Endothelial cell of umbilical vein (primary cell): ENCODE results near the gene RAP1GAP2. TPM values are rescaled to one million over a fixed set of nuclear protein-coding genes. Genes with fewer than 3 reads are reported as not detected.

Experiments used
- BruUV-seq: library from RNA; stranded (reverse); fragments of 400-500 nt; replicated peaks from 2 replicates; lab custom pipeline; 2021; lab: Mats Ljungman, UMichigan
- CTCF ChIA-PET: fragments of 300-600, 350-600 bp; sonication (Branson Sonifier 250); formaldehyde crosslinking; loops from one replicate; lab custom pipeline; 2021; ENCODE audit warnings: antibody characterized with exemption, inconsistent platforms; lab: Charles Lee
- POLR2A ChIA-PET: fragments of 300-600, 350-600 bp; sonication (Branson Sonifier 250); formaldehyde crosslinking; loops from one replicate; lab custom pipeline; 2021; ENCODE audit warnings: antibody characterized with exemption, inconsistent platforms; lab: Charles Lee
- DNase-seq: peaks from one replicate; pipeline ENCODE4 v3.0.0-alpha.2; 2011; ENCODE audit warnings: low read depth, low spot score
- FAIRE-seq: peaks from 2 replicates; lab custom pipeline; 2011; peaks lifted over from hg19 to GRCh38; lab: Jason Lieb, UNC
- H2AFZ ChIP-seq: 2 replicates; pipeline ENCODE4 v1.6.0; 2012; ENCODE audit warnings: low read depth, low read length, control low read depth, inconsistent platforms
- H3K27ac ChIP-seq: 2 replicates; pipeline ENCODE4 v1.5.1; 2011; ENCODE audit warnings: low read depth, mild to moderate bottlenecking, control low read depth, low read length, moderate library complexity; ENCODE audit not compliant: insufficient read depth
- H3K27me3 ChIP-seq, 2 experiments: 2 replicates each; pipeline versions ENCODE4 v1.6.0 to v1.6.1; 2011; ENCODE audit warnings: low read length in 2 of 2, mixed read lengths in 1 of 2; ENCODE audit not compliant: control insufficient read depth in 2 of 2, insufficient read depth in 2 of 2
- H3K36me3 ChIP-seq, 2 experiments: 2 replicates in 1 of 2; 3 replicates in 1 of 2; pipeline ENCODE4 v1.5.1; 2011; ENCODE audit warnings: low read length in 2 of 2, mild to moderate bottlenecking in 1 of 2, moderate library complexity in 1 of 2; ENCODE audit not compliant: control insufficient read depth in 2 of 2, insufficient read depth in 2 of 2; ENCODE audit errors: extremely low read depth in 1 of 2
- H3K4me1 ChIP-seq: 3 replicates; pipeline ENCODE4 v1.5.1; 2011; ENCODE audit warnings: mild to moderate bottlenecking, low read length; ENCODE audit not compliant: control insufficient read depth, insufficient read depth; ENCODE audit errors: extremely low read depth
- H3K4me2 ChIP-seq: 2 replicates; pipeline ENCODE4 v1.6.1; 2011; ENCODE audit warnings: low read length, control low read depth, mixed read lengths; ENCODE audit not compliant: insufficient read depth
- H3K4me3 ChIP-seq, 3 experiments: fragments of 200-600 bp in 1 of 3; sonication (generic), shearing (Covaris generic) in 1 of 3; replicated peaks in 1 of 3; 2 replicates each; pipeline ENCODE4 v1.5.1; 2011 to 2016; ENCODE audit warnings: control low read depth in 3 of 3, low read length in 3 of 3, mild to moderate bottlenecking in 2 of 3, inconsistent platforms in 1 of 3, low read depth in 1 of 3, moderate library complexity in 1 of 3; ENCODE audit not compliant: insufficient read depth in 1 of 3
- H3K79me2 ChIP-seq: 2 replicates; pipeline ENCODE4 v1.6.0; 2012; ENCODE audit warnings: low read length, inconsistent platforms; ENCODE audit not compliant: control insufficient read depth, insufficient read depth
- H3K9ac ChIP-seq: replicated peaks from 2 replicates; pipeline ENCODE3; 2011; ENCODE audit warnings: low read length, control low read depth; ENCODE audit not compliant: insufficient read depth; ENCODE audit errors: extremely low read depth
- H3K9me1 ChIP-seq: replicated peaks from 3 replicates; pipeline ENCODE4 v1.6.0; 2011; ENCODE audit warnings: mild to moderate bottlenecking, low read length; ENCODE audit not compliant: control insufficient read depth, insufficient read depth; ENCODE audit errors: extremely low read depth
- H3K9me3 ChIP-seq: replicated peaks from 2 replicates; pipeline ENCODE4 v1.5.1; 2012; ENCODE audit warnings: low read length, inconsistent platforms; ENCODE audit not compliant: control insufficient read depth, insufficient read depth
- H4K20me1 ChIP-seq: replicated peaks from 2 replicates; pipeline ENCODE3; 2011; ENCODE audit warnings: mild to moderate bottlenecking, low read length; ENCODE audit not compliant: control insufficient read depth, insufficient read depth; ENCODE audit errors: extremely low read depth
- CTCF ChIP-seq, 2 donors: IDR thresholded peaks; 1 replicate in 1 of 2; 2 replicates in 1 of 2; pipeline ENCODE4 v1.5.1; 2011; ENCODE audit warnings: low read length in 2 of 2, mild to moderate bottlenecking in 2 of 2, moderate library complexity in 2 of 2, control low read depth in 1 of 2, inconsistent platforms in 1 of 2, low read depth in 1 of 2; ENCODE audit not compliant: insufficient read depth in 1 of 2; ENCODE audit errors: extremely low read depth in 1 of 2
- EZH2 ChIP-seq: IDR thresholded peaks from 2 replicates; pipeline ENCODE4 v1.6.1; 2012; ENCODE audit warnings: borderline replicate concordance, low read depth, mild to moderate bottlenecking, moderate library complexity, low read length, inconsistent platforms; ENCODE audit not compliant: severe bottlenecking
- FOS ChIP-seq: IDR thresholded peaks from 2 replicates; pipeline ENCODE4 v1.6.1; 2011; ENCODE audit warnings: mild to moderate bottlenecking, low read length, moderate library complexity, borderline replicate concordance; ENCODE audit not compliant: insufficient read depth
- GATA2 ChIP-seq: IDR thresholded peaks from 2 replicates; pipeline ENCODE4 v1.7.0; 2011; ENCODE audit warnings: low read depth, mild to moderate bottlenecking, moderate library complexity, mixed read lengths, low read length; ENCODE audit not compliant: insufficient read length, insufficient read depth
- JUN ChIP-seq: IDR thresholded peaks from 2 replicates; pipeline ENCODE4 v1.6.1; 2011; ENCODE audit warnings: borderline replicate concordance, low read depth; ENCODE audit not compliant: insufficient read length, insufficient read depth
- MYC ChIP-seq: IDR thresholded peaks from one replicate; pipeline ENCODE4 v1.6.1; 2011; ENCODE audit warnings: mild to moderate bottlenecking, low read depth, low read length
- POLR2A ChIP-seq: IDR thresholded peaks from 2 replicates; pipeline ENCODE4 v1.6.1; 2012; ENCODE audit warnings: low read depth, mild to moderate bottlenecking, control low read depth, low read length
- POLR2AphosphoS5 ChIP-seq: IDR thresholded peaks from 2 replicates; pipeline ENCODE4 v1.6.1; 2012; ENCODE audit warnings: low read depth, mild to moderate bottlenecking, control low read depth, low read length, moderate library complexity; ENCODE audit not compliant: insufficient read depth
- dilution Hi-C: fragments of 300-500 bp; cut with MboI; formaldehyde crosslinking; loops from one replicate; pipeline ENCODE4 v1.15.0; 2019; ENCODE audit warnings: low sequenced_read_pairs; ENCODE audit not compliant: extremely low pct_ligation_motif_present
- intact Hi-C: fragments of 100-400 bp; cut with micrococcal nuclease; formaldehyde crosslinking; loops from one replicate; pipeline ENCODE4 v1.10.0; 2022
- polyA plus RNA-seq, 4 experiments: library from polyadenylated mRNA; depleted of rRNA in 3 of 4; stranded (reverse) in 3 of 4; unstranded in 1 of 4; fragments of >200 nt; gene quantifications; 2 replicates each; pipeline versions ENCODE4 v1.2.1 to v1.2.3, GENCODE V29; 2011 to 2012; ENCODE audit warnings: missing spikeins in 1 of 4
- total RNA-seq: library from RNA; stranded (reverse); gene quantifications from 2 replicates; pipeline ENCODE4 v1.2.3, GENCODE V29; 2021
- TF ChIP-seq, protein P1 (sequence below): IDR thresholded peaks from 2 replicates; pipeline ENCODE4 v1.6.1; 2011; ENCODE audit not compliant: insufficient read depth, insufficient read length

The RAP1GAP2 gene
- total and polyA plus RNA-seq, 2 donors (not counting 3 experiments of a cell fraction or from before 2014, with no cell fraction given) = 1.4 to 3.6 TPM

GRCh38 chr17:2928294-2928890 is 132.2 kb downstream of the RAP1GAP2 start:
- H3K9me3 ChIP-seq = no peaks in the 10 kb centered on the region
- H3K4me2 ChIP-seq = no peak overlapping the region
- no peak overlapping the region for H3K4me3 ChIP-seq
- no peaks in the 10 kb centered on the region for H3K9me1 ChIP-seq
- dilution Hi-C loops (no loop called here), intact Hi-C loops (no loop called here)
- POLR2A ChIA-PET = no interaction called here
- H3K36me3 ChIP-seq = no peaks in the 10 kb centered on the region
- no peak for FAIRE-seq
- no peak overlapping the region for H3K9ac ChIP-seq
- H3K4me1 ChIP-seq = no peaks in the 10 kb centered on the region
- peaks cover 0 to 3% of the 10 kb centered on the region in 2 experiments for H3K27me3 ChIP-seq
- no TSS peak for BruUV-seq
- DNase-seq = no peak
- no peak overlapping the region for H3K27ac ChIP-seq
- H2AFZ ChIP-seq = no peak overlapping the region
- CTCF ChIA-PET = interaction anchor here (4.6 kb wide), 1 partner anchor 84 kb away, joined by 51 read pairs; no protein-coding TSS in a partner anchor
- no peaks in the 10 kb centered on the region for H3K79me2 ChIP-seq
- no peaks in the 10 kb centered on the region for H4K20me1 ChIP-seq
- TF ChIP-seq GATA2 (no peak), POLR2AphosphoS5 (no peak), MYC (no peak), FOS (no peak), JUN (no peak), CTCF (IDR thresholded peaks at IDR 0.05; ENCODE audit: extremely low read depth in 1 of 2, insufficient read depth in 1 of 2, low read depth in 1 of 2, low read length in 2 of 2) (no peak), POLR2A (no peak), EZH2 (no peak)
- TF ChIP-seq, protein P1, sequence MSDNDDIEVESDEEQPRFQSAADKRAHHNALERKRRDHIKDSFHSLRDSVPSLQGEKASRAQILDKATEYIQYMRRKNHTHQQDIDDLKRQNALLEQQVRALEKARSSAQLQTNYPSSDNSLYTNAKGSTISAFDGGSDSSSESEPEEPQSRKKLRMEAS = no peak
